Measurements from ENCODE around the gene FAT3. TPM values are rescaled to one million over a fixed set of nuclear protein-coding genes. Genes with fewer than 3 reads are reported as not detected.
A peak's percentile ranks its signal among the peaks of the same experiment; 100 is the strongest.

FAT3 gene
- total RNA-seq, 1 donor, result 1.7 TPM

DNA sequence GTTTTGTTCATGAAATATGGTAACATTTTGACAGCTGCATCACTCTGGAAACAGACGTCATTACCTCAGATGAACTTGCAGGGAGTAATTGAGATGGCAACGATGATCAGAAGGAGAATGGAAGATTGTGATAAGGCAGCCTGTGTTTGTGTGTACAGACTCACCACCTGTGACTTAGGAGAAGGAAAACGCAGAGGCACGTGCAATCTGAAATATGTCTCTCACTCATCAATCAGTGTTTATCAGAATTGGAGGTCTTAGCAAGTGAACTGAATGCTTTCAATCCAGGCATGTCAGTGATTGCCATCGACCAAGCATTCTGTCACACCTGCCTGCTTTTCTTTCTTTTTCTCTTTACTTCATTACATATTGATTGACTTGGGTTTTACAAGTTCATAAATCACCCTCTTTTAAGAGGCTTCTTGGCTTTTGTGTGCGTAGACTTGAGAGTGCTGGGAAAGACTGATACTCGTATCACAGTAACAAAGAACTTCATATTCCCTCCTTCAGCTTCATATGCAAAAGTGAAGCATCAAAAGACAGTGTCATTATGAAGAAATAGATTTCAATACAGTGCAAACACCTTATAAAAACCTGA, 24.6 kb downstream of the FAT3 start:
- H3K4me3 ChIP-seq (ENCODE audit: low read depth, low read length), result no peak overlapping the region
- DNase-seq (ENCODE audit: low read depth), result no peak
- TF ChIP-seq, protein P1, sequence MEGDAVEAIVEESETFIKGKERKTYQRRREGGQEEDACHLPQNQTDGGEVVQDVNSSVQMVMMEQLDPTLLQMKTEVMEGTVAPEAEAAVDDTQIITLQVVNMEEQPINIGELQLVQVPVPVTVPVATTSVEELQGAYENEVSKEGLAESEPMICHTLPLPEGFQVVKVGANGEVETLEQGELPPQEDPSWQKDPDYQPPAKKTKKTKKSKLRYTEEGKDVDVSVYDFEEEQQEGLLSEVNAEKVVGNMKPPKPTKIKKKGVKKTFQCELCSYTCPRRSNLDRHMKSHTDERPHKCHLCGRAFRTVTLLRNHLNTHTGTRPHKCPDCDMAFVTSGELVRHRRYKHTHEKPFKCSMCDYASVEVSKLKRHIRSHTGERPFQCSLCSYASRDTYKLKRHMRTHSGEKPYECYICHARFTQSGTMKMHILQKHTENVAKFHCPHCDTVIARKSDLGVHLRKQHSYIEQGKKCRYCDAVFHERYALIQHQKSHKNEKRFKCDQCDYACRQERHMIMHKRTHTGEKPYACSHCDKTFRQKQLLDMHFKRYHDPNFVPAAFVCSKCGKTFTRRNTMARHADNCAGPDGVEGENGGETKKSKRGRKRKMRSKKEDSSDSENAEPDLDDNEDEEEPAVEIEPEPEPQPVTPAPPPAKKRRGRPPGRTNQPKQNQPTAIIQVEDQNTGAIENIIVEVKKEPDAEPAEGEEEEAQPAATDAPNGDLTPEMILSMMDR (IDR thresholded peaks at IDR 0.05; ENCODE audit: insufficient read depth, low read length), result no peak

DNA sequence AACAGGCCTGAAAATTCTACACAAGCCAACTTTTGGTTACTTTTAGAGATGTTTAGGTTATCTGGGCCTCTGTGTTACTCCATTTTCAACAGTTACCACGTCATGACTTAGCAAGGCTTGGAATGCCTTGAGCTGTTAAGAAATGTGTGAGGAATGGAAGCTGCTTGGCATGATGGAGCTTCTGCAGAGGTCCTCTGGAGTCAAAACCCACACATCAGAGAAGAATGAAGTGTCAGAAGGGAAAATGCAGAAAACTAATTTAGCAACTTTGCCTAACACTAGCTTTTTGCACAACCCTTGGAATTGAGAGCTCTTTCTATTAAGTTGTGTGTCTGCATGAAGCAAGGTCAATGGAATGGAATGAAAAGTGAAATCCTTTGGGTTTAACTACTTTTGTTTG, 27.4 kb downstream of the FAT3 start:
- H3K4me3 ChIP-seq (ENCODE audit: low read depth, low read length), result no peak overlapping the region
- peak; percentile 2 for DNase-seq (ENCODE audit: low read depth)
- TF ChIP-seq, protein P1 (IDR thresholded peaks at IDR 0.05; ENCODE audit: insufficient read depth, low read length), result no peak

- no peak for DNase-seq (ENCODE audit: low read depth)
- TF ChIP-seq, protein P1 (IDR thresholded peaks at IDR 0.05; ENCODE audit: insufficient read depth, low read length), result no peak
- H3K4me3 ChIP-seq (ENCODE audit: low read depth, low read length), result no peak overlapping the region
These were observed 28.8 kb downstream of the FAT3 start for GRCh38 chr11:92253421-92253820.

DNA sequence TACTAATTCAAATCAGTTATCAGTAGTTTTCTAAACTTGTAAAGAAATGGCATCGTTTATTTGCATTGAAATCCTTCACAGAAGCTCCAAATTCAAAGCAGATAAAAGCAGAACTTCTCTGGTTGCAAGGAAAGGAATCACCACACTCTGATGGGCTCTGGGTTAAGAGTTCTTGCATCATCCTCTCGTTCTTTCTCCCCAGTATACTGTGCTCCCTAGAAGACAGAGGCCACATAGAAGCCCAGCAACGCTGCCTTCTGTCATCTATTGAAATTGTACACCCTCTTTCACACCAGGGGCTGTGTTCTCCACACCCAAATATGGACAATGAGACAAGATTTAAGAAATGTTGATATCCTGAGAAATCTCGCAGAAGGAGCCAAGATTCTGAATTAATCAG, 29.3 kb downstream of the FAT3 start:
- H3K4me3 ChIP-seq (ENCODE audit: low read depth, low read length), result no peak overlapping the region
- peak; percentile 4 for DNase-seq (ENCODE audit: low read depth)
- TF ChIP-seq, protein P1 (IDR thresholded peaks at IDR 0.05; ENCODE audit: insufficient read depth, low read length), result no peak

GRCh38 chr11:92257536-92257935, 32.9 kb downstream of the FAT3 start:
- no peak for DNase-seq (ENCODE audit: low read depth)

GRCh38 chr11:92259861-92260260, 35.2 kb downstream of the FAT3 start:
- no peak for DNase-seq (ENCODE audit: low read depth)
- TF ChIP-seq, protein P1 (IDR thresholded peaks at IDR 0.05; ENCODE audit: insufficient read depth, low read length), result no peak
- no peak overlapping the region for H3K4me3 ChIP-seq (ENCODE audit: low read depth, low read length)

More at GRCh38 chr11:92257536-92257935, 32.9 kb downstream of the FAT3 start:
- H3K4me3 ChIP-seq (ENCODE audit: low read depth, low read length), result no peak overlapping the region
- TF ChIP-seq, protein P1 (IDR thresholded peaks at IDR 0.05; ENCODE audit: insufficient read depth, low read length), result no peak

DNA sequence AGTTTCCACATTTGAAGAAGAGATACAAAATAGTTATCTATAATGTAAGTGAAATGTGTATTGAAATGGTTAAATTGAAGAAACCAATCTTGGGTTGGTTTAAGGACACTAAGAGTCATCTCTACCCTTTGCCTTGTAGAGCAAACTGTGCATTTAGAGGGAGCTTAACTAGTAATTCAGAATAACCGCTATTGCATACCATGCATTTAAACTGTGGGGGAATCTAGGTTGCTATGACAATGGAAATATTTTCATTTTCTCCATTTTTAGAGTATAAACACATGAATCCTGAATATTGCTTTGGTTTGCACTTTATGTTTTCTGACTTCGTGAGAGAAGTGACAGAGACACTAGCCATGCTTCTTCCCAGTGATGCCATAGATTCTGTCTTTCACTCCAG, 39.7 kb downstream of the FAT3 start:
- TF ChIP-seq, protein P1 (IDR thresholded peaks at IDR 0.05; ENCODE audit: insufficient read depth, low read length), result no peak
- no peak for DNase-seq (ENCODE audit: low read depth)

More for the DNA sequence above, 39.7 kb downstream of the FAT3 start:
- H3K4me3 ChIP-seq (ENCODE audit: low read depth, low read length), result no peak overlapping the region
